ENCODE data around the gene SPNS2. TPM values are rescaled to one million over a fixed set of nuclear protein-coding genes. Genes with fewer than 3 reads are reported as not detected.

SPNS2 gene
- total and polyA plus RNA-seq, 9 donors, result 0.48 to 12.7 (median 4.2) TPM

DNA sequence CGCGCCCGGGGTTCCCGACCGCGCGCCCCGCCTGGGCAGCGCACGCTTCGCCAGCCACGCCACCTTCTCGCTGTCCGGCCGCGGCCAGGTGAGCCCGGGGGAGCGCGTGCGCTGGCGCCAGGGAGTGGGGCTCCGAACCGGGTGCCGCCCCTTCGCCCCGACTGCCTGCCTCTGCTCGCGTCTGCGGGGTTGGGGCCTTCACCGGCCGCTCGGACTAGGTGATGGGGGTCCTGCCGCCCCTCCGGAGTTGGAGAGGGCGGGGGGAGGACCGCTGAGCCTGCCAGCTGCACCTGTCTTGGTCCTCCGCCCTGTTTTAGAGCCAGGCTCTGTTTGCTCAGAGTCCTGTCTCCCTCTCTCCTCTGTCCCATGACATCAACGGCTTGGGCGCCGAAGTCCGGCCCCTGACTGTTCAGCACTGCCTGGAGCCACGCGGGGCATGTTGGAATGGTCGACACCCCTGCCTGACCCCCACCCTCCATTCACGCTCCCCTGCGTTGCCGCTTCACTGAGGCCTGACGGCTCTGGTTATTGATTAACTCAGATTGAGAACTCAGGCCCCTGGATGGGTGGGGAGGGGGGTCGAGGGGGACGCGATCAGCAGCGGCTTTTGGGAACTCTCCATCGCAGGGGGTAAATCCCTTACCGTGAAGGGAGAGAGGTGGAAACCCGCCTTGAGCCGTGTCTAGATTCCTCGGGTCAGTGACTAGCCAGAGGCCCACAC lies 86.4 kb downstream of the SPNS2 start:
- no peaks in the 10 kb centered on the region for H3K27me3 ChIP-seq
- 22 to 37% (median 25%) methylated on average over 40 to 57 of the region's 57 CpGs for WGBS, 3 donors
- no peaks in the 10 kb centered on the region for H3K36me3 ChIP-seq
- intact Hi-C loops (cut with DNase I), result no loop called here
- H3K4me3 ChIP-seq, result peak overlapping the region; percentile 41
- peak overlapping the region; percentile 64 to 81 for H3K27ac ChIP-seq
- H3K9me3 ChIP-seq, result no peaks in the 10 kb centered on the region
- DNase-seq, result peak in 4 of 5 donors; percentile 41 to 58 (median 48)
- H3K4me1 ChIP-seq (ENCODE audit: insufficient read depth), result peaks cover 5% of the 10 kb centered on the region
- TF ChIP-seq POLR2A (IDR thresholded peaks at IDR 0.05) (no peak), EP300 (IDR thresholded peaks at IDR 0.05) (no peak)
- TF ChIP-seq, protein P1, sequence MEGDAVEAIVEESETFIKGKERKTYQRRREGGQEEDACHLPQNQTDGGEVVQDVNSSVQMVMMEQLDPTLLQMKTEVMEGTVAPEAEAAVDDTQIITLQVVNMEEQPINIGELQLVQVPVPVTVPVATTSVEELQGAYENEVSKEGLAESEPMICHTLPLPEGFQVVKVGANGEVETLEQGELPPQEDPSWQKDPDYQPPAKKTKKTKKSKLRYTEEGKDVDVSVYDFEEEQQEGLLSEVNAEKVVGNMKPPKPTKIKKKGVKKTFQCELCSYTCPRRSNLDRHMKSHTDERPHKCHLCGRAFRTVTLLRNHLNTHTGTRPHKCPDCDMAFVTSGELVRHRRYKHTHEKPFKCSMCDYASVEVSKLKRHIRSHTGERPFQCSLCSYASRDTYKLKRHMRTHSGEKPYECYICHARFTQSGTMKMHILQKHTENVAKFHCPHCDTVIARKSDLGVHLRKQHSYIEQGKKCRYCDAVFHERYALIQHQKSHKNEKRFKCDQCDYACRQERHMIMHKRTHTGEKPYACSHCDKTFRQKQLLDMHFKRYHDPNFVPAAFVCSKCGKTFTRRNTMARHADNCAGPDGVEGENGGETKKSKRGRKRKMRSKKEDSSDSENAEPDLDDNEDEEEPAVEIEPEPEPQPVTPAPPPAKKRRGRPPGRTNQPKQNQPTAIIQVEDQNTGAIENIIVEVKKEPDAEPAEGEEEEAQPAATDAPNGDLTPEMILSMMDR (IDR thresholded peaks at IDR 0.05), result no peak

DNA sequence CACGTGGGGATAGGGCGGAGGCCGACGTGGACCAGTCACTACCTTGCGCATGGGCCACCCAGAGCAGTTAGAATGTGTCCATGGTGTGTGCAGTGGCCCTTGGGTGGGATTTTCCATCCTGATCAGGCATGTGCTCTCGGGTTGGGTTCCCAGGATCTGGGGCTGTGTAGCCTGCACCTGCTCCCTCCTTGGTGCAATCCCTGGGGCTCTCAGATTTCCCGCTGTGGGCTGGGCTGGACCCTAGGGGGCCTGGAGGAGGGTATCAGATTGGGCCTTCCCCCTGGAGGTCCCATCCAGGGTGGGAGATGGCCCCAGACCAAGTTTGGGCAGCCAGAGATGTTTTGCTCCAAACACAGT lies 86.9 kb downstream of the SPNS2 start:
- no peak for DNase-seq
- no peaks in the 10 kb centered on the region for H3K9me3 ChIP-seq
- intact Hi-C loops (cut with DNase I), result no loop called here
- peak overlapping the region in 1 of 2 donors; percentile 81 for H3K27ac ChIP-seq
- H3K36me3 ChIP-seq, result no peaks in the 10 kb centered on the region
- 81 to 95% (median 84%) methylated on average over 3 to 7 of the region's 7 CpGs for WGBS, 3 donors
- H3K4me1 ChIP-seq (ENCODE audit: insufficient read depth), result peaks cover 5% of the 10 kb centered on the region
- H3K27me3 ChIP-seq, result no peaks in the 10 kb centered on the region
- TF ChIP-seq POLR2A (IDR thresholded peaks at IDR 0.05) (no peak), EP300 (IDR thresholded peaks at IDR 0.05) (no peak)
- TF ChIP-seq, protein P1 (IDR thresholded peaks at IDR 0.05), result no peak
- no peak overlapping the region for H3K4me3 ChIP-seq

DNA sequence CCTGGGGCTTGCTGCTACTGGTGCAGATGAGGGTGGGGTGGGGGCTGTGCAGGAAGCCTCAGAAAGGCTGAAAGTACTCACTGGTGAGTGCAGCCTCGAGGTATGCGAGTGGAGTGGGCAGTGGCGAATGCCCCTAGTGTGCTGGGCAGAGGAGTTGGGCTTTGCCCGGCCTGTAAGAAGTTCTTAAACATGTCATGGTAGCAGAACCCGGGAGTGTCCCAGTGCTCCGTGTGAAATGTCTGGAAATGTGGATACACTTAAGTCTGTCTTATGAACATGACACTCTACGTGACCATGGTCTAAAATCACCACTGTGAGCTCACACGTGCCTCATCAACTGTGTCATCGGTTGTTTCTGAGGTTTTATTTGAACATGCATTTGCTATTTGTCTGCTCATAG lies 87.4 kb downstream of the SPNS2 start:
- H3K27me3 ChIP-seq, result no peaks in the 10 kb centered on the region
- H3K9me3 ChIP-seq, result no peaks in the 10 kb centered on the region
- DNase-seq, result no peak
- 83 to 88% (median 87%) methylated on average over 9 of the region's 9 CpGs for WGBS, 3 donors
- H3K27ac ChIP-seq, result no peak overlapping the region
- intact Hi-C loops (cut with DNase I), result no loop called here
- no peaks in the 10 kb centered on the region for H3K36me3 ChIP-seq
- TF ChIP-seq, protein P1 (IDR thresholded peaks at IDR 0.05), result no peak
- TF ChIP-seq POLR2A (IDR thresholded peaks at IDR 0.05) (no peak), EP300 (IDR thresholded peaks at IDR 0.05) (no peak)
- no peak overlapping the region for H3K4me3 ChIP-seq
- peaks cover 5% of the 10 kb centered on the region for H3K4me1 ChIP-seq (ENCODE audit: insufficient read depth)

DNA sequence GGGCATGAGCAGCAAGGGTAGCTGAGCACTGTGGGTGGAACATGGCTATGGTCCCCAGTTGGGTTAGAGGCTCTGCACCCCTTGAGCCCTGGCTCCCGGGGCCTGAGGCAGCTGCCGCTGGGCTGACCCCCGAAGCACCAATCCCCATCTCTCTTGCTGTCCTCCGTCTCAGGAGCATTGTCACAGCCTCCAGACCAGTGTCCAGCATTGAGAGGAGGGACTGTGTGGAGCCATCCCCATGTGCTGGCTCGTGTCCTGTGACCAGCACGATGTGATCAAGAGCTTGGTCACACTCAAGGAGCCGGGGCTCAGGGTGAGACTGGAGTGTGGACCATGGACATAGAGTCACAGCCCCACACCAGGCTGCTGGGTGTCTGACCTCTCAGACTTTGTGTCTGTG lies 88.5 kb downstream of the SPNS2 start:
- no peaks in the 10 kb centered on the region for H3K27me3 ChIP-seq
- WGBS, 3 donors, result 93 to 94% (median 93%) methylated on average over 7 of the region's 7 CpGs
- H3K27ac ChIP-seq, result no peak overlapping the region
- H3K9me3 ChIP-seq, result no peaks in the 10 kb centered on the region
- no peak overlapping the region for H3K4me3 ChIP-seq
- TF ChIP-seq, protein P1 (IDR thresholded peaks at IDR 0.05), result no peak
- TF ChIP-seq POLR2A (IDR thresholded peaks at IDR 0.05) (no peak), EP300 (IDR thresholded peaks at IDR 0.05) (no peak)
- H3K36me3 ChIP-seq, result no peaks in the 10 kb centered on the region
- H3K4me1 ChIP-seq (ENCODE audit: insufficient read depth), result peaks cover 9% of the 10 kb centered on the region
- no peak for DNase-seq
- intact Hi-C loops (cut with DNase I), result no loop called here
